DND-41 (cell line): Measurements from ENCODE around the gene MAMSTR.

ENCODE experiments used
- ATAC-seq: fragments of 200-7000 bp; cut with Tn5 transposase; 3 replicates; pipeline ENCODE4 v1.9.1; 2021; ENCODE audit warnings: low read depth; ENCODE audit not compliant: insufficient read depth
- DNase-seq: peaks from one replicate; pipeline ENCODE4 v3.0.0-alpha.2; 2020
- H2AFZ ChIP-seq: 2 replicates; pipeline ENCODE4 v1.6.0; 2012; ENCODE audit warnings: low read depth, low read length
- H3K27ac ChIP-seq: 2 replicates; pipeline ENCODE4 v1.5.1; 2012; ENCODE audit warnings: low read length, inconsistent platforms
- H3K27me3 ChIP-seq: fragments of 200-600 bp; sonication (generic); 2 replicates; pipeline ENCODE4 v1.6.0; 2012; ENCODE audit warnings: low read length, mild to moderate bottlenecking, inconsistent platforms; ENCODE audit not compliant: insufficient read depth, poor library complexity
- H3K36me3 ChIP-seq: 2 replicates; pipeline ENCODE4 v1.5.1; 2012; ENCODE audit warnings: low read length, inconsistent platforms; ENCODE audit not compliant: insufficient read depth
- H3K4me1 ChIP-seq: 2 replicates; pipeline ENCODE4 v1.5.1; 2012; ENCODE audit warnings: mild to moderate bottlenecking, low read length; ENCODE audit not compliant: insufficient read depth
- H3K4me2 ChIP-seq: 2 replicates; pipeline ENCODE4 v1.6.0; 2012; ENCODE audit warnings: mild to moderate bottlenecking, moderate library complexity, low read length, inconsistent platforms; ENCODE audit not compliant: insufficient read depth
- H3K4me3 ChIP-seq, 2 experiments: fragments of 200-600 bp in 1 of 2; shearing (Covaris generic) in 1 of 2; 2 replicates each; pipeline ENCODE4 v1.5.1; 2012 to 2016; ENCODE audit warnings: inconsistent platforms in 2 of 2, low read length in 2 of 2, mild to moderate bottlenecking in 2 of 2, low read depth in 1 of 2, moderate library complexity in 1 of 2
- H3K79me2 ChIP-seq: 2 replicates; pipeline ENCODE4 v1.6.0; 2012; ENCODE audit warnings: low read length, inconsistent platforms; ENCODE audit not compliant: insufficient read depth
- H3K9ac ChIP-seq: 2 replicates; pipeline ENCODE4 v1.6.0; 2012; ENCODE audit warnings: low read depth, mild to moderate bottlenecking, inconsistent platforms, low read length, moderate library complexity
- H3K9me3 ChIP-seq: 2 replicates; pipeline ENCODE4 v1.5.1; 2012; ENCODE audit warnings: low read length, moderate library complexity, mild to moderate bottlenecking, inconsistent platforms; ENCODE audit not compliant: insufficient read depth, severe bottlenecking
- H4K20me1 ChIP-seq: 2 replicates; pipeline ENCODE4 v1.6.0; 2012; ENCODE audit warnings: low read length; ENCODE audit not compliant: insufficient read depth
- EZH2 ChIP-seq: IDR thresholded peaks from 3 replicates; pipeline ENCODE4 v1.6.1; 2012; ENCODE audit warnings: borderline replicate concordance, low read depth, mild to moderate bottlenecking, moderate library complexity, low read length, inconsistent platforms; ENCODE audit not compliant: severe bottlenecking
- TF ChIP-seq, protein P1 (sequence below): IDR thresholded peaks from 2 replicates; pipeline ENCODE4 v1.5.1; 2012; ENCODE audit warnings: borderline replicate concordance, low read length, moderate library complexity, mild to moderate bottlenecking; ENCODE audit not compliant: poor library complexity, severe bottlenecking; ENCODE audit errors: extremely low read depth

MAMSTR gene

DNA sequence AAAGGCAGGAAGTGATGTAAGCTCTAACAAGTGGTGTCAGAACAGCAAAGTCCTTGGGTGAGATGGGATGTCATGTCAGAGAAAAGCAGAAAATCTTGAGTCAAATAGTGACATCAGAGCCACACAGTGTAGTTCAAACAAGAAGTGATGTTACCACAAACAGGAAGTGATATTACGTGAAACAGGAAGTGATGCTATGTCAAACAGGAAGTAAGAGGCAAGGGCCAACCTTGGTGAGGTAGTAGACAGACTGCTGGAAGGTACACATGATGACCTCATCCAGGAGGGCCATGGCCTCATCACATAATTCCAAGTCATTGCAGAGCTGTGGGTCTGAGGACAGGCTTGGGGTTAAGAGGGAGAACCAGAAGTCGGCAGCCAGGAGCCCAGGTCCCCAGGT lies 7.0 kb upstream of the MAMSTR start:
- Histone ChIP-seq H3K9me3 (peaks cover 4% of the 10 kb centered on the region), H3K79me2 (peaks cover 3% of the 10 kb centered on the region; the same call in 1 of the 2 replicates), H3K36me3 (peaks cover 9% of the 10 kb centered on the region), H3K4me1 (peaks cover 35% of the 10 kb centered on the region), H3K4me3 (no peak overlapping the region; a peak in 1 of 4 replicates), H3K9ac (no peak overlapping the region), H3K27ac (peak overlapping the region; percentile 71), H2AFZ (peak overlapping the region; percentile 75), H3K4me2 (peak overlapping the region; percentile 8; the same call in 1 of the 2 replicates), H3K27me3 (no peaks in the 10 kb centered on the region), H4K20me1 (no peaks in the 10 kb centered on the region)
- peak; percentile 36; the same call in 2 of the 3 replicates for ATAC-seq
- TF ChIP-seq EZH2, result no peak
- TF ChIP-seq, protein P1, sequence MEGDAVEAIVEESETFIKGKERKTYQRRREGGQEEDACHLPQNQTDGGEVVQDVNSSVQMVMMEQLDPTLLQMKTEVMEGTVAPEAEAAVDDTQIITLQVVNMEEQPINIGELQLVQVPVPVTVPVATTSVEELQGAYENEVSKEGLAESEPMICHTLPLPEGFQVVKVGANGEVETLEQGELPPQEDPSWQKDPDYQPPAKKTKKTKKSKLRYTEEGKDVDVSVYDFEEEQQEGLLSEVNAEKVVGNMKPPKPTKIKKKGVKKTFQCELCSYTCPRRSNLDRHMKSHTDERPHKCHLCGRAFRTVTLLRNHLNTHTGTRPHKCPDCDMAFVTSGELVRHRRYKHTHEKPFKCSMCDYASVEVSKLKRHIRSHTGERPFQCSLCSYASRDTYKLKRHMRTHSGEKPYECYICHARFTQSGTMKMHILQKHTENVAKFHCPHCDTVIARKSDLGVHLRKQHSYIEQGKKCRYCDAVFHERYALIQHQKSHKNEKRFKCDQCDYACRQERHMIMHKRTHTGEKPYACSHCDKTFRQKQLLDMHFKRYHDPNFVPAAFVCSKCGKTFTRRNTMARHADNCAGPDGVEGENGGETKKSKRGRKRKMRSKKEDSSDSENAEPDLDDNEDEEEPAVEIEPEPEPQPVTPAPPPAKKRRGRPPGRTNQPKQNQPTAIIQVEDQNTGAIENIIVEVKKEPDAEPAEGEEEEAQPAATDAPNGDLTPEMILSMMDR, result no peak
- peak; percentile 48 for DNase-seq

DNA sequence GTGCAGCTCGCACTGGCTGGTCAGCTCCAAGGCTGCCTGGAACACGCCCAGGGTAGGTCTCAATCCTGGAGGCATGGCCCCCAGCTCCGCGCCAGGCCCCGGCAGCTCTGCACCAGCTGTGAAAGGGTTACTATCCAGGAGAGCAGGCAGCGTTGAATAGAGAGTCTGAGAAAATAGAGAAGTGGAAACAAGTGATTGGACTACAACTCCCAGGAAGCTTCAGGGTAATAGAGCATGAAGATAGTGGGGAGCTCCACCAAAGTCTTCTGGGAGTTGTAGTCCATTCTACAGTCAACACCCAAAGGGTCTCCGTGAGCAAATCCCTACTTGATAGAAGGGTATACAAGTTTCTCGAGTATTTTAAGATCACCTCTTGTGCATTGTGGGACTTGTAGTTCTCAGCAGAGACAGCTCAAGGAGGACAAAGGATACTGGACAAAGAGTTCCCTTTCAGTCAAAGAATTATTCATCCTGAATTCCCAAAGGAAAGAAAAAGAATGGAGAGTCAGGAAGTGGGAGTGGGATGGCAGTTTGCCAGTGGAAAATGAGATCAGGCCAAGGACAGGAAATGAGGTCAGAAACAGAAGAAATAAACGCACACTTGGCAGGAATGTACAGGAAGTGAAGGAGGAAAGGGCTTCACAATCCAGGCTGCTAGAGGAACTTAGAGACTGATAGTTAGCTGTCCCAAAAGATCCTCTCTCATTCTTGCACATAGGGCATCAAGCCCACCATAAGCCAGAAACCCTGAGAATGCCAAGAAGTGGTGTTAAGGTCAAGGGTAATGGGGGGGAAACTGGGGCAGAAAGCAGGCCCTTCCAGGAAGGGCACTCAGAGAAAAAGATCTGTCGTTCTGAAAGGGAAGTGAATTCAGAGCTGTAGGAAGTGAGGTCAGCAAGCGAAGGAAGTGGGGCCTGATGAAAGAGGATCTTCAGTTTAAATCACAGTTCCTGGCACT lies 5.5 kb upstream of the MAMSTR start:
- DNase-seq (peak; percentile 69), ATAC-seq (peak; percentile 64)
- Histone ChIP-seq H2AFZ (peak overlapping the region; percentile 77), H3K9ac (no peak overlapping the region; the same call in 1 of the 2 replicates), H3K27me3 (no peaks in the 10 kb centered on the region), H3K4me1 (peaks cover 45% of the 10 kb centered on the region), H3K4me2 (peak overlapping the region; percentile 9; the same call in 1 of the 2 replicates), H3K27ac (peak overlapping the region; percentile 81), H3K4me3 (peak overlapping the region in 1 of 2 experiments; percentile 5; a peak in 1 of 4 replicates), H3K36me3 (peaks cover 9% of the 10 kb centered on the region), H3K9me3 (peaks cover 4% of the 10 kb centered on the region), H4K20me1 (no peaks in the 10 kb centered on the region), H3K79me2 (peaks cover 3% of the 10 kb centered on the region; the same call in 1 of the 2 replicates)
- TF ChIP-seq, protein P1, result no peak

- peaks cover 9% of the 10 kb centered on the region for H3K36me3 ChIP-seq
- no peak for TF ChIP-seq EZH2
- TF ChIP-seq, protein P1, result no peak
- no peak overlapping the region for H3K9ac ChIP-seq
- H3K4me2 ChIP-seq, result no peak overlapping the region
- H3K27me3 ChIP-seq, result no peaks in the 10 kb centered on the region
- H3K9me3 ChIP-seq, result peaks cover 4% of the 10 kb centered on the region
- H3K4me1 ChIP-seq, result peaks cover 49% of the 10 kb centered on the region
- H3K27ac ChIP-seq, result no peak overlapping the region
- H3K79me2 ChIP-seq, result peaks cover 3% of the 10 kb centered on the region; the same call in 1 of the 2 replicates
- no peaks in the 10 kb centered on the region for H4K20me1 ChIP-seq
- H2AFZ ChIP-seq, result no peak overlapping the region
- DNase-seq, result no peak
- ATAC-seq, result no peak
- H3K4me3 ChIP-seq, result peak overlapping the region in 1 of 2 experiments; percentile 60; a peak in 1 of 4 replicates
Observed at GRCh38 chr19:48722196-48722708, 2.7 kb upstream of the MAMSTR start.
